GM12864 (cell line): Measurements from ENCODE around the gene ASCC3.

Experiments used
- DNase-seq: peaks from one replicate; pipeline ENCODE4 v3.0.0-alpha.2; 2011; ENCODE audit warnings: low read depth
- H3K4me3 ChIP-seq: 2 replicates; pipeline ENCODE4 v1.5.1; 2011; ENCODE audit warnings: mild to moderate bottlenecking, low read depth, low read length, control low read depth
- CTCF ChIP-seq: IDR thresholded peaks from 2 replicates; pipeline ENCODE4 v1.5.1; 2011; ENCODE audit warnings: low read depth, mild to moderate bottlenecking, moderate library complexity, low read length, control low read depth, inconsistent platforms; ENCODE audit errors: missing control alignments

Gene ASCC3

GRCh38 chr6:100915876-100916275 lies 34.7 kb upstream of the ASCC3 start:
- no peak for TF ChIP-seq CTCF
- no peak for DNase-seq

GRCh38 chr6:100913400-100914276 lies 32.5 kb upstream of the ASCC3 start:
- no peak overlapping the region for H3K4me3 ChIP-seq
- no peak for DNase-seq
- TF ChIP-seq CTCF: no peak

More at GRCh38 chr6:100915876-100916275, 34.7 kb upstream of the ASCC3 start:
- H3K4me3 ChIP-seq: no peak overlapping the region

- H3K4me3 ChIP-seq: no peak overlapping the region
- no peak for DNase-seq
- no peak for TF ChIP-seq CTCF
Observed at GRCh38 chr6:100906325-100906724, 25.2 kb upstream of the ASCC3 start.

- H3K4me3 ChIP-seq: no peak overlapping the region
- TF ChIP-seq CTCF: no peak
- DNase-seq: no peak
Observed at GRCh38 chr6:100905067-100905466, 23.9 kb upstream of the ASCC3 start.

GRCh38 chr6:100904316-100904715 lies 23.2 kb upstream of the ASCC3 start:
- no peak for DNase-seq
- TF ChIP-seq CTCF: no peak

GRCh38 chr6:100901582-100901981 lies 20.5 kb upstream of the ASCC3 start:
- TF ChIP-seq CTCF: no peak
- no peak overlapping the region for H3K4me3 ChIP-seq
- DNase-seq: no peak

More at GRCh38 chr6:100904316-100904715, 23.2 kb upstream of the ASCC3 start:
- no peak overlapping the region for H3K4me3 ChIP-seq

GRCh38 chr6:100899202-100899601 lies 18.1 kb upstream of the ASCC3 start:
- no peak for DNase-seq
- H3K4me3 ChIP-seq: no peak overlapping the region
- TF ChIP-seq CTCF: no peak
